ENCODE measurements around the gene HSF5. TPM values are rescaled to one million over a fixed set of nuclear protein-coding genes. Genes with fewer than 3 reads are reported as not detected.

The HSF5 gene
- polyA plus RNA-seq, 1 donor: 0.07 TPM

DNA sequence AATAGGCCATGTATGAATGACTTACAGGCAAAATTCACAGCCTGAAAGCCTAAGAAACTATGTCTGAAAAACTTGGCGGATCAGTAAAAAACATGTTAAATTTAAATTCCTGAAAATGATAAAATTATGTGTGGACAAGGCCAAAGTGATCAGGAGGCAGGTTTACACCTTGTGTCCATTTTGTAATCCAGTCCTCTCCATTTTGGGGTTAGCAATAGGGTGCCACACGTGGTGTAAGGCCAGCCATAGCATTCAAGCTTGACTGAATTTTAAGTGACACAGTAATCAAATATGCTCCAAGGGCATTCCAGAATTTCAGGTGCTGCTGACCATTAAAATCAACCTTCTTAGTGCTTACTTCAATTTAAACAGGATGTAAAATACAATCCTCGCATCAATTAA lies 73.6 kb downstream of the HSF5 start:
- Histone ChIP-seq H3K4me3 (ENCODE audit: low read length) (peak overlapping the region; percentile 52), H3K9me3 (ENCODE audit: control insufficient read depth, low read depth, low read length) (no peaks in the 10 kb centered on the region), H3K36me3 (ENCODE audit: control insufficient read depth, insufficient read depth, low read length) (peaks cover under 1% of the 10 kb centered on the region), H3K27me3 (ENCODE audit: control insufficient read depth, insufficient read depth, low read length) (no peaks in the 10 kb centered on the region), H3K27ac (ENCODE audit: low read length) (peak overlapping the region; percentile 79), H3K4me1 (ENCODE audit: control insufficient read depth, insufficient read depth, low read length) (peaks cover 14% of the 10 kb centered on the region)
- peak in 1 of 2 donors; percentile 67 for DNase-seq
- WGBS (ENCODE audit: insufficient coverage, low lambda C conversion rate): 75% methylated on average over 2 of the region's 3 CpGs

- DNase-seq: peak in 1 of 2 donors; percentile 26
- H3K27me3 ChIP-seq (ENCODE audit: control insufficient read depth, insufficient read depth, low read length): no peaks in the 10 kb centered on the region
Measured at GRCh38 chr17:58413684-58414083, 74.5 kb downstream of the HSF5 start.

DNA sequence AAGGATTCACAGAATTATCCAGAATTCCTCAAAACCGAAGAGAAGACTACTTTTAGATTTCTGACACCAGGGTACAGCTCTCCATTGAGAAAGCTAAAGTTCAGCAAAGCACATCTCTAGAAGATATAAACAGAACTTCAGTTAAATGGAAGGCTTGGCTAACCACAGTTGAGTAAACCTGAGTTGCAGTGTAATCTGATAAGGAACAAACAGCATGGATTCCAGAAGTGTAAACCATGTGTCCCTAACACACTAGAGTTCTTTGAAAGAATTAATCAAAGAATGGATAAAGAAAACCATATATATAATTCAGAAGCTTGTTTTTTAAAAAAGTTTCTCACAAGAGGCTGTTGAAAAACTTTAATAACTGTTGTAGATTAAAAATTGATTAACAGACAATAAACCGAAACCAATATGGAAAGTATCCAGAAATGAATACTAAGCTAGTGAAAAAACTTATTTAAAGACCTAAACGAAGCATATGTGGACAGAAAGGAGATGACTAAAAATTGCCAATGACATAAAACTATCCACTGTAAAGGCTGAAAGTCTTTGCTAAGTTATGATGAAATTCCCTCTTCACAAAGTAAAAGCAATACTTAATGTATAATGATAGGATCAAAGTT lies 75.1 kb downstream of the HSF5 start:
- H3K9me3 ChIP-seq (ENCODE audit: control insufficient read depth, low read depth, low read length): no peaks in the 10 kb centered on the region
- WGBS (ENCODE audit: insufficient coverage, low lambda C conversion rate): 37% methylated on average over 2 of the region's 3 CpGs
- H3K27me3 ChIP-seq (ENCODE audit: control insufficient read depth, insufficient read depth, low read length): no peaks in the 10 kb centered on the region
- peak overlapping the region; percentile 79 for H3K27ac ChIP-seq (ENCODE audit: low read length)
- DNase-seq: peak in 1 of 2 donors; percentile 56
- H3K4me3 ChIP-seq (ENCODE audit: low read length): peak overlapping the region; percentile 52
- peaks cover 3% of the 10 kb centered on the region for H3K36me3 ChIP-seq (ENCODE audit: control insufficient read depth, insufficient read depth, low read length)
- H3K4me1 ChIP-seq (ENCODE audit: control insufficient read depth, insufficient read depth, low read length): peaks cover 16% of the 10 kb centered on the region

More at GRCh38 chr17:58413684-58414083, 74.5 kb downstream of the HSF5 start:
- H3K4me1 ChIP-seq (ENCODE audit: control insufficient read depth, insufficient read depth, low read length): peaks cover 18% of the 10 kb centered on the region
- H3K36me3 ChIP-seq (ENCODE audit: control insufficient read depth, insufficient read depth, low read length): peaks cover 3% of the 10 kb centered on the region
- WGBS (ENCODE audit: insufficient coverage, low lambda C conversion rate): no CpG with 5 or more reads among the region's 2 CpGs
- H3K4me3 ChIP-seq (ENCODE audit: low read length): peak overlapping the region; percentile 52
- H3K27ac ChIP-seq (ENCODE audit: low read length): peak overlapping the region; percentile 79
- H3K9me3 ChIP-seq (ENCODE audit: control insufficient read depth, low read depth, low read length): no peaks in the 10 kb centered on the region

DNA sequence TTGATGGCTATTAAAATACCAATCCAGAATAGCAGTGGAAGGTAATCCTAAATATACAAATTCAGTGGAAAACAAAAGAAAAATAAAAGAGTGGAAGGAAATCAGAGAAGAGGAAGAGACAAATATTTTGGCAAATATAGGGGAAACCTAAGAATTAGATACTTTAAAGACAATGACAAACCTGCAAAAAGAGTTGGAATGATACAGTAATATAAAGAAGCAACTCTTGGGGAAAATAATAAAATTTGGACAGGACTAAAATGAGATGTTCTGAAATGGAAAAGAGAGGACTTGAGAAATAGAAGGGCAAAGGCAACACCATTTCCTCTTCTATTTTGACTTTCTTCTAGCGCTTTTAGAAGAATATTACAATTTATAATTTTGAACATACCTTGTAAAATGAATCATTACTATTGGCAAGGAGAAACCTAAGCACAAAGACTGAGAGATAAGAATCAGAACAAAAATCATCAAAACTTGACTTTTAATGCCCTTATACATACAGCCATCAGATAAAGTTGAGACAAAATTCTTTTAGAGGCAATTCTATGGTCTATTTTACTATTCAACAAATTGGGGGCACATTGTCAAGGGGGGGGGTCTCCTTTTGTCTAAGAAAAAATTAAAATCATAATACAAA lies 76.0 kb downstream of the HSF5 start:
- Histone ChIP-seq H3K27me3 (ENCODE audit: control insufficient read depth, insufficient read depth, low read length) (no peaks in the 10 kb centered on the region), H3K36me3 (ENCODE audit: control insufficient read depth, insufficient read depth, low read length) (peaks cover 3% of the 10 kb centered on the region), H3K4me3 (ENCODE audit: low read length) (peak overlapping the region; percentile 52), H3K9me3 (ENCODE audit: control insufficient read depth, low read depth, low read length) (no peaks in the 10 kb centered on the region), H3K4me1 (ENCODE audit: control insufficient read depth, insufficient read depth, low read length) (peaks cover 17% of the 10 kb centered on the region), H3K27ac (ENCODE audit: low read length) (peak overlapping the region; percentile 79)
- WGBS (ENCODE audit: insufficient coverage, low lambda C conversion rate): 86% methylated on average over 1 of the region's 1 CpG
- DNase-seq: no peak

DNA sequence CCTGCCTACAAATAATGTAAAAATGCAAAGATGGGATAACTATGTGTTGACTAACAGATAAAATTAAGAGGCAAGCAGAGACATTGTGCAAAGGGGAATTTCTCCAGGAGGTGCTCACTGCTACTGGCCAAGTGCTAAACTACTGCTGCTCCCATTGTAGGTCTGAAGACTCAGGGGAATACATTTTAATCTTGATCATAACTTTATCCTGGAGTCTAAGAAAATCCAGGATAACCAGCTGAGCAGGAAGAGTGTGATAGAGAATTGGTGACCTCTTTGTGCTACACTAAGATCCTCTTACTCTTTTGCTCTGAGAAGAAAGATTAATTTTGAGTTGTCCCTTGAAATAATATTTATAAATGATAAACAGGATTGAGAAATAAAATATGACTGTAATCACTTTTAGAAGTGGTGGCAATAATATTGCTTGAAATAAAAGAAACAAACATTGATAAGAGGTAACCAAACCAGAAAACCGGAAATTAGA lies 76.8 kb downstream of the HSF5 start:
- peaks cover 17% of the 10 kb centered on the region for H3K4me1 ChIP-seq (ENCODE audit: control insufficient read depth, insufficient read depth, low read length)
- WGBS (ENCODE audit: insufficient coverage, low lambda C conversion rate): 33% methylated on average over 1 of the region's 1 CpG
- peak overlapping the region; percentile 52 for H3K4me3 ChIP-seq (ENCODE audit: low read length)

DNA sequence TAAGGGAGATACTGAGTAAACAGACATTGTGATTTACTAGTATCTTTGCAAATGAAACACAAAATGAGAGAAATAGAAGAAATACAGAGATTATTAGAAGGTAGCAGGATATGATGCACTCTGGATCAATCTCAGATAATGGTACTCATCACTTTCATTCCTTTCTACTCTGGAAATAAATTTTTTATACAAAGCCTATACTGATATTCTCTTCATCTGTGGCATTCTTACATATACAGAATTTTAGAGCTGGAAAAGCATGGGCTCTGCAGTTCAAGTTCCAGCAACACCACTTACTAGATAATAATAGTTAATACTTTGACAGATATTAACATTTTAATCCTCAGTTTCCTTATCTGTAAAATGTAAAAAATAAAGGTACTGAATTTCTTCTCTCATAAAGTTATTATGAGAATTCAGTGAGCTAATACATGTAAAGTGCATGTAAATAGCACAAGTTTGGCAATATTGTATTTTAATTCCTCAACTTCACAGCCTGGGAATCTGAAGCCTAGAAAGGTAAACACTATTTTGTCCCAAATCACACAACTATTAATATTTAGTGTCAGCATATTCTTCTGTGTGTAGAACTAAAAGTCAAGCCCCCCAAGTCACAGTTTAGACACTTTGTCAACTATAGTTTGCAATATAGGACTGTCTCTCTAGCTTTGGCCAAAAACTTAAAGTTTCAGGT lies 77.3 kb downstream of the HSF5 start:
- no peaks in the 10 kb centered on the region for H3K9me3 ChIP-seq (ENCODE audit: control insufficient read depth, low read depth, low read length)
- H3K4me1 ChIP-seq (ENCODE audit: control insufficient read depth, insufficient read depth, low read length): peaks cover 17% of the 10 kb centered on the region
- H3K27ac ChIP-seq (ENCODE audit: low read length): no peak overlapping the region
- no peak overlapping the region for H3K4me3 ChIP-seq (ENCODE audit: low read length)
- no peak for DNase-seq
- H3K36me3 ChIP-seq (ENCODE audit: control insufficient read depth, insufficient read depth, low read length): peaks cover 3% of the 10 kb centered on the region
- no peaks in the 10 kb centered on the region for H3K27me3 ChIP-seq (ENCODE audit: control insufficient read depth, insufficient read depth, low read length)

More for the DNA sequence above, 76.8 kb downstream of the HSF5 start:
- Histone ChIP-seq H3K36me3 (ENCODE audit: control insufficient read depth, insufficient read depth, low read length) (peaks cover 3% of the 10 kb centered on the region), H3K27me3 (ENCODE audit: control insufficient read depth, insufficient read depth, low read length) (no peaks in the 10 kb centered on the region), H3K27ac (ENCODE audit: low read length) (no peak overlapping the region), H3K9me3 (ENCODE audit: control insufficient read depth, low read depth, low read length) (no peaks in the 10 kb centered on the region)
- DNase-seq: peak in 1 of 2 donors; percentile 13

GRCh38 chr17:58409432-58409831 lies 78.8 kb downstream of the HSF5 start:
- H3K27ac ChIP-seq (ENCODE audit: low read length): no peak overlapping the region
- H3K27me3 ChIP-seq (ENCODE audit: control insufficient read depth, insufficient read depth, low read length): no peaks in the 10 kb centered on the region
- no CpG with 5 or more reads among the region's 5 CpGs for WGBS (ENCODE audit: insufficient coverage, low lambda C conversion rate)
- peaks cover 14% of the 10 kb centered on the region for H3K4me1 ChIP-seq (ENCODE audit: control insufficient read depth, insufficient read depth, low read length)
- H3K9me3 ChIP-seq (ENCODE audit: control insufficient read depth, low read depth, low read length): no peaks in the 10 kb centered on the region
- no peak overlapping the region for H3K4me3 ChIP-seq (ENCODE audit: low read length)
- peaks cover 3% of the 10 kb centered on the region for H3K36me3 ChIP-seq (ENCODE audit: control insufficient read depth, insufficient read depth, low read length)
- DNase-seq: no peak

DNA sequence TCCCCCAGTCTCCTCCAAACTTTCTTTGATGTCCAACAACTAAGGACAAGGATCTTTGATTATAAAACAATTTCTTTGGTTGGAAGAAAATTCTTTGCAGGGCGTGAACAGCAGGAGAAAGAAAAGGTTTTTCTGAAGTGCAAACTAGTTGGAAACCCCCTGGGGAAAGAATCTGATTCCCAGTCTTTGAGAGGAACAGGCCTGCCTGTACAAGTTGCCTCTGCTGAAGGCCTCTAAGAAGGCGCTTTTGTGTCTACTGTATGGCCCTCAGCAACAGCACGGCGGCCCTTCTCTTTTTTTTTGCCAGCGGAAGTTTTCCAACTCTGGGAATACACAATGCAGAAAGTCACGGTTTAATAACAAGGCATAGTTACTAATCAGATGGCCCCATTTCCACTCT lies 84.9 kb downstream of the HSF5 start:
- Histone ChIP-seq H3K4me3 (ENCODE audit: low read length) (no peak overlapping the region), H3K27ac (ENCODE audit: low read length) (no peak overlapping the region), H3K4me1 (ENCODE audit: control insufficient read depth, insufficient read depth, low read length) (peaks cover 16% of the 10 kb centered on the region), H3K9me3 (ENCODE audit: control insufficient read depth, low read depth, low read length) (no peaks in the 10 kb centered on the region), H3K36me3 (ENCODE audit: control insufficient read depth, insufficient read depth, low read length) (peaks cover 2% of the 10 kb centered on the region), H3K27me3 (ENCODE audit: control insufficient read depth, insufficient read depth, low read length) (no peaks in the 10 kb centered on the region)
- no peak for DNase-seq
- 50% methylated on average over 3 of the region's 6 CpGs for WGBS (ENCODE audit: insufficient coverage, low lambda C conversion rate)

GRCh38 chr17:58402679-58403078 lies 85.5 kb downstream of the HSF5 start:
- Histone ChIP-seq H3K4me1 (ENCODE audit: control insufficient read depth, insufficient read depth, low read length) (peaks cover 19% of the 10 kb centered on the region), H3K36me3 (ENCODE audit: control insufficient read depth, insufficient read depth, low read length) (peaks cover 2% of the 10 kb centered on the region), H3K4me3 (ENCODE audit: low read length) (no peak overlapping the region), H3K9me3 (ENCODE audit: control insufficient read depth, low read depth, low read length) (no peaks in the 10 kb centered on the region), H3K27me3 (ENCODE audit: control insufficient read depth, insufficient read depth, low read length) (no peaks in the 10 kb centered on the region), H3K27ac (ENCODE audit: low read length) (no peak overlapping the region)
- DNase-seq: no peak
- no CpG with 5 or more reads among the region's 1 CpG for whole genome bisulfite sequencing (ENCODE audit: insufficient coverage, low lambda C conversion rate)

GRCh38 chr17:58402047-58402446 lies 86.2 kb downstream of the HSF5 start:
- Histone ChIP-seq H3K4me1 (ENCODE audit: control insufficient read depth, insufficient read depth, low read length) (peaks cover 19% of the 10 kb centered on the region), H3K9me3 (ENCODE audit: control insufficient read depth, low read depth, low read length) (no peaks in the 10 kb centered on the region), H3K27me3 (ENCODE audit: control insufficient read depth, insufficient read depth, low read length) (no peaks in the 10 kb centered on the region), H3K27ac (ENCODE audit: low read length) (no peak overlapping the region), H3K36me3 (ENCODE audit: control insufficient read depth, insufficient read depth, low read length) (peaks cover 2% of the 10 kb centered on the region), H3K4me3 (ENCODE audit: low read length) (no peak overlapping the region)
- no peak for DNase-seq
